Gastrocnemius medialis (tissue), 4 donors: ENCODE data around the gene COL6A3. TPM values are rescaled to one million over a fixed set of nuclear protein-coding genes. Genes with fewer than 3 reads are reported as not detected.

Source experiments
- ATAC-seq, 2 donors: fragments of 150-250 bp; one replicate each; pipeline ENCODE4 v1.9.1; 2016
- DNase-seq, 2 donors: peaks; one replicate each; pipeline ENCODE4 v3.0.0-alpha.2; 2019
- H3K27ac ChIP-seq, 4 donors: fragments of 200-600 bp; sonication (generic); 1 replicate in 1 of 4; 2 replicates in 3 of 4; pipeline ENCODE4 v1.5.1; 2016 to 2018; ENCODE audit warnings: mild to moderate bottlenecking in 2 of 4, moderate library complexity in 1 of 4
- H3K27me3 ChIP-seq, 3 donors: fragments of 200-600 bp; sonication (generic) in 2 of 3; 1 replicate in 1 of 3; 2 replicates in 2 of 3; pipeline versions ENCODE4 v1.5.1 to v1.6.0; 2016 to 2019; ENCODE audit warnings: mild to moderate bottlenecking in 1 of 3, moderate library complexity in 1 of 3
- H3K36me3 ChIP-seq, 2 donors: fragments of 200-600 bp; sonication (generic) in 1 of 2; one replicate each; pipeline ENCODE4 v1.5.1; 2017 to 2018
- H3K4me1 ChIP-seq, 2 donors: fragments of 200-600 bp; sonication (generic) in 1 of 2; one replicate each; pipeline ENCODE4 v1.5.1; 2016 to 2017; ENCODE audit warnings: mild to moderate bottlenecking in 2 of 2
- H3K4me3 ChIP-seq, 4 donors: fragments of 200-600 bp; sonication (generic) in 3 of 4; 1 replicate in 1 of 4; 2 replicates in 3 of 4; pipeline ENCODE4 v1.5.1; 2016 to 2019; ENCODE audit warnings: mild to moderate bottlenecking in 2 of 4
- H3K9me3 ChIP-seq, 3 donors: fragments of 200-600 bp; sonication (generic) in 2 of 3; 1 replicate in 1 of 3; 2 replicates in 2 of 3; pipeline ENCODE4 v1.5.1; 2016 to 2019
- POLR2A ChIP-seq, 2 donors: fragments of 450-650 bp; IDR thresholded peaks; one replicate each; pipeline ENCODE4 v1.6.1; 2017; ENCODE audit warnings: antibody characterized with exemption in 2 of 2, mild to moderate bottlenecking in 2 of 2, moderate library complexity in 2 of 2
- in situ Hi-C, 4 donors: fragments of 200-750 bp; cut with MboI; loops; one replicate each; pipeline versions ENCODE4 v1.15.0 to v1.8.0; 2017; ENCODE audit warnings: low sequenced_read_pairs in 4 of 4
- intact Hi-C: fragments of 100-400 bp; cut with DNase I; formaldehyde crosslinking; loops from one replicate; pipeline ENCODE4 v1.15.1; 2023; ENCODE audit warnings: low total_unique reads
- total RNA-seq, 4 donors: library from RNA; depleted of rRNA; stranded (reverse); fragments of >200 nt; gene quantifications; one replicate each; pipeline versions ENCODE4 v1.1.0 to v1.2.3, GENCODE V29; 2016
- TF ChIP-seq, protein P1 (sequence below), 5 experiments: fragments of 450-650 bp in 3 of 5; fragments of 200-600 bp in 2 of 5; sonication (generic) in 2 of 5; IDR thresholded peaks in 4 of 5; conservative IDR thresholded peaks in 1 of 5; 1 replicate in 4 of 5; 2 replicates in 1 of 5; pipeline ENCODE4 v1.5.1; 2016 to 2019; ENCODE audit warnings: antibody characterized with exemption in 5 of 5, mild to moderate bottlenecking in 3 of 5, moderate library complexity in 3 of 5

COL6A3 gene
- total RNA-seq, 4 donors from 2014 or later: 45.3 to 150 (median 108) TPM

DNA sequence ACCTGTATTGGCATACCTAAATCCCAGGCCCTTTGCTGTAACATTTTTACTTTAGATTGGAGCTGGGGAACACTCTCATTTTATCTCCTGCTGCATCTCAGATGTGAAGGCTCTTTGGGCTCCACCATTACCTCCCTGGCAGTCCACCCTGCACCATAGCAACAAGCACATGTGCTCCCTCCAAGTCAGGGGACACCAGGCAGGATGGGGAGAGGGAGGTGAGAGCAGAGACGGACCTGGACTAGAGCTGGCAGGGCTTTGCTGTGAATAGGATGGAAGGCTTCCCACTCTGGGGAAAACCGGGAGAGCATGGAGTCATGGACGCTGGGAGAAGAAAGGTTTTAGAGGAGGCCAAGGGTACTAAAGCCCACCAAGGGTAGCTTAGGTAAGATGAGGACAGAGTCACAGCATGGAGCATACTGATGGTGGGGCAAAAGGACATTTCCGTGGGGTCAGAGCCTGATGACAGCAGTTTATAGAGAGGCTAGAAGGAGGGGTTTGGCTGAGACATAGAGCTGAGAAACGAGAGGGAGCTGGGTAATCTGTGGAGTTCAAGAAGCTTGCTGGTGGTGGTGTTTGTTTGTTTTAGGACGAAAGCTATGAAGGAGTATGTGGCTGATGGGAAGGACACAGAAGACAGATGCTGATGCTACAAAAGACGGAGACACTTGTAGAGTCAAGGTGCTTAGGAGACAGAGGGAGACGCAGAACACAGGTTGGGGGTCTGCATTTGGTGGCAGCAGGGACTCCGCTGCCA, 134.8 kb downstream of the COL6A3 start:
- in situ Hi-C loops: no loop called here
- intact Hi-C loops: no loop called here
- Histone ChIP-seq H3K27me3 (no peaks in the 10 kb centered on the region), H3K4me3 (no peak overlapping the region), H3K4me1 (peaks cover 25 to 31% of the 10 kb centered on the region in 2 donors), H3K9me3 (no peaks in the 10 kb centered on the region), H3K27ac (peak overlapping the region; percentile 65 to 75 (median 72)), H3K36me3 (no peaks in the 10 kb centered on the region)
- DNase-seq (no peak), ATAC-seq (peak in 1 of 2 donors; percentile 22)
- TF ChIP-seq POLR2A (IDR thresholded peaks at IDR 0.05): no peak
- TF ChIP-seq, protein P1, sequence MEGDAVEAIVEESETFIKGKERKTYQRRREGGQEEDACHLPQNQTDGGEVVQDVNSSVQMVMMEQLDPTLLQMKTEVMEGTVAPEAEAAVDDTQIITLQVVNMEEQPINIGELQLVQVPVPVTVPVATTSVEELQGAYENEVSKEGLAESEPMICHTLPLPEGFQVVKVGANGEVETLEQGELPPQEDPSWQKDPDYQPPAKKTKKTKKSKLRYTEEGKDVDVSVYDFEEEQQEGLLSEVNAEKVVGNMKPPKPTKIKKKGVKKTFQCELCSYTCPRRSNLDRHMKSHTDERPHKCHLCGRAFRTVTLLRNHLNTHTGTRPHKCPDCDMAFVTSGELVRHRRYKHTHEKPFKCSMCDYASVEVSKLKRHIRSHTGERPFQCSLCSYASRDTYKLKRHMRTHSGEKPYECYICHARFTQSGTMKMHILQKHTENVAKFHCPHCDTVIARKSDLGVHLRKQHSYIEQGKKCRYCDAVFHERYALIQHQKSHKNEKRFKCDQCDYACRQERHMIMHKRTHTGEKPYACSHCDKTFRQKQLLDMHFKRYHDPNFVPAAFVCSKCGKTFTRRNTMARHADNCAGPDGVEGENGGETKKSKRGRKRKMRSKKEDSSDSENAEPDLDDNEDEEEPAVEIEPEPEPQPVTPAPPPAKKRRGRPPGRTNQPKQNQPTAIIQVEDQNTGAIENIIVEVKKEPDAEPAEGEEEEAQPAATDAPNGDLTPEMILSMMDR (IDR thresholded peaks at IDR 0.05 in 4 of 5, conservative IDR thresholded peaks at IDR 0.05 in 1 of 5): no peak

DNA sequence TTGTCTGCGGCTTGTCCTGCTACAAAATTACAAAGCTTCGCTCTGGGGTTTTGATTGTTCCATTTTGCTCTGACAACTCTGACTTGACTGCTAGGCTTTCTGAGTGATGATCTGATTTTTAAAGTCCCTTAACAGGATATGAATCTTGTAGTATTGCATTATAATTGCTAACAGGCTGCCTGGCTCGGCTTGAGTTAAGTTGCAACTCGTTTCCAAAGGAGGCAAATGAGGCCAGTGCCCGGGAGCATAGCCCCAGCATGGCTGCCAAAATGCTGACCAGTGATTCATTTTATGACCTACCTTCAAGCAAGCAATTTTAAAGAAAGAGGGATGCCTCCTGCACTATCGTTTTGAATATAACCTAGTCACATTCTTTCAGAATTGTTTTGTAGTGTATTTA, 135.4 kb downstream of the COL6A3 start:
- peak overlapping the region; percentile 12 to 42 (median 30) for H3K4me3 ChIP-seq

DNA sequence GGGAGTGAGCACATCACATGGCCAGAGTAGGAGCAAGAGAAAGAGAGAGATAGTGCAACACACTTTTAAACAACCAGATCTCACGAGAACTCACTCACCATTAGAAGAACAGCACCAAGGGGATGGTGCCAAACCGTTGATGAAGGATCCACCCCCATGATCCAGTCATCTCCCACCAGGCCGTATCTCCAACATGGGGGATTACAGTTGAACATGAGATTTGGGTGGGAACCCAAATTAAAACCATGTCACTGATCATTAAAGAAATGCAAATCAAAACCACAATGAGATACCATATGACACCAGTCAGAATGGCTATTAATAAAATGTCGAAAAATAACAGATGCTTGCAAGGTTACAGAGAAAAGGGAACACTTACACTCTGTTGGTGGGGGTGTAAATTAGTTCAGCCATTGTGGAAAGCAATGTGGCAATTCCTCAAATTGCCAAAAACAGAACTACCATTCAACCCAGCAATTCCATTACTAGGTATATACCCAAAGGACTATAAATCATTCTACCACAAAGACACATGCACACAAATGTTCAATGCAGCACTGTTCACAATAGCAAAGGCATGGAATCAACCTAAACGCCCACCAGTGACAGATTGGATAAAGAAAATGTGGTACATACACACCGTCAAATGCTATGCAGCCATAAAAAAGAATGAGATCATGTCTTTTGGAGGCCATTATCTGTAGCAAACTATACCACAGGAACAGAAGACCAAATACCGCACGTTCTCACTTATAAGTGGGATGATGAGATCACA, 137.1 kb downstream of the COL6A3 start:
- TF ChIP-seq POLR2A (IDR thresholded peaks at IDR 0.05): no peak
- TF ChIP-seq, protein P1 (IDR thresholded peaks at IDR 0.05 in 4 of 5, conservative IDR thresholded peaks at IDR 0.05 in 1 of 5): no peak
- intact Hi-C loops: no loop called here
- no peaks in the 10 kb centered on the region for H3K36me3 ChIP-seq
- peak overlapping the region; percentile 65 to 75 (median 72) for H3K27ac ChIP-seq
- H3K27me3 ChIP-seq: no peaks in the 10 kb centered on the region
- DNase-seq (no peak), ATAC-seq (no peak)
- H3K4me3 ChIP-seq: no peak overlapping the region
- H3K9me3 ChIP-seq: no peaks in the 10 kb centered on the region
- in situ Hi-C loops: no loop called here
- H3K4me1 ChIP-seq: peaks cover 25 to 31% of the 10 kb centered on the region in 2 donors

More for the DNA sequence above, 135.4 kb downstream of the COL6A3 start:
- in situ Hi-C loops (no loop called here), intact Hi-C loops (no loop called here)
- Histone ChIP-seq H3K27ac (peak overlapping the region; percentile 65 to 75 (median 72)), H3K27me3 (no peaks in the 10 kb centered on the region), H3K36me3 (no peaks in the 10 kb centered on the region), H3K9me3 (no peaks in the 10 kb centered on the region), H3K4me1 (peaks cover 25 to 31% of the 10 kb centered on the region in 2 donors)
- peak; percentile 83 to 90 for DNase-seq
- TF ChIP-seq, protein P1 (IDR thresholded peaks at IDR 0.05 in 4 of 5, conservative IDR thresholded peaks at IDR 0.05 in 1 of 5): no peak
- peak in 1 of 2 donors; percentile 40 for TF ChIP-seq POLR2A (IDR thresholded peaks at IDR 0.05)
- ATAC-seq: peak; percentile 96 to 97

Other genes starting within 250 kb of the COL6A3 start
- 1 to 10 TPM; 6.5 to 8.7 (median 7.2) TPM for gene MLPH, start 73.1 kb upstream of the COL6A3 start, total RNA-seq
- gene PRLH, start 152.4 kb upstream of the COL6A3 start, total RNA-seq: not detected
- gene RAB17, start 176.6 kb upstream of the COL6A3 start, total RNA-seq: 1 to 10 TPM in 1 of 4 donors, under 1 TPM in 1, not detected in 2; 0.42 to 1.3 TPM
- gene LRRFIP1, start 213.4 kb upstream of the COL6A3 start, total RNA-seq: 10 to 100 TPM; 37.9 to 74.1 (median 54.0) TPM